ENCODE results near the gene ZSCAN31. TPM values are rescaled to one million over a fixed set of nuclear protein-coding genes. Genes with fewer than 3 reads are reported as not detected.

Gene ZSCAN31
- total RNA-seq, 1 experiment from 2014 or later = 3.5 TPM

GRCh38 chr6:28373925-28374324 lies 38.0 kb upstream of the ZSCAN31 start:
- H3K27ac ChIP-seq (ENCODE audit: low read depth, low read length, poor library complexity, severe bottlenecking) = no peak overlapping the region
- intact Hi-C loops (cut with micrococcal nuclease; ENCODE audit: unreplicated experiment) = no loop called here
- no peaks in the 10 kb centered on the region for H3K9me3 ChIP-seq (ENCODE audit: low read depth, low read length, poor library complexity, severe bottlenecking)
- H3K4me3 ChIP-seq (ENCODE audit: low read depth, low read length, poor library complexity, severe bottlenecking) = no peak overlapping the region
- TF ChIP-seq CTCF (conservative IDR thresholded peaks at IDR 0.05; ENCODE audit: low read depth, low read length) (no peak), EZH2 (IDR thresholded peaks at IDR 0.05; ENCODE audit: borderline replicate concordance, low read depth, low read length, poor library complexity, severe bottlenecking) (no peak)
- BruUV-seq (replicated peaks) = no TSS peak
- ChIA-PET POLR2A (ENCODE audit: low non-redundant PET) (no interaction called here), CTCF (no interaction called here)
- no peaks in the 10 kb centered on the region for H3K4me1 ChIP-seq (ENCODE audit: insufficient read depth, low read length, poor library complexity, severe bottlenecking)
- DNase-seq (ENCODE audit: low spot score) = no peak
- H3K27me3 ChIP-seq (replicated peaks; ENCODE audit: insufficient read depth, low read depth, low read length, poor library complexity) = no peaks in the 10 kb centered on the region
- peaks cover 7% of the 10 kb centered on the region for H3K36me3 ChIP-seq (ENCODE audit: insufficient read depth, low read length, poor library complexity, severe bottlenecking)

DNA sequence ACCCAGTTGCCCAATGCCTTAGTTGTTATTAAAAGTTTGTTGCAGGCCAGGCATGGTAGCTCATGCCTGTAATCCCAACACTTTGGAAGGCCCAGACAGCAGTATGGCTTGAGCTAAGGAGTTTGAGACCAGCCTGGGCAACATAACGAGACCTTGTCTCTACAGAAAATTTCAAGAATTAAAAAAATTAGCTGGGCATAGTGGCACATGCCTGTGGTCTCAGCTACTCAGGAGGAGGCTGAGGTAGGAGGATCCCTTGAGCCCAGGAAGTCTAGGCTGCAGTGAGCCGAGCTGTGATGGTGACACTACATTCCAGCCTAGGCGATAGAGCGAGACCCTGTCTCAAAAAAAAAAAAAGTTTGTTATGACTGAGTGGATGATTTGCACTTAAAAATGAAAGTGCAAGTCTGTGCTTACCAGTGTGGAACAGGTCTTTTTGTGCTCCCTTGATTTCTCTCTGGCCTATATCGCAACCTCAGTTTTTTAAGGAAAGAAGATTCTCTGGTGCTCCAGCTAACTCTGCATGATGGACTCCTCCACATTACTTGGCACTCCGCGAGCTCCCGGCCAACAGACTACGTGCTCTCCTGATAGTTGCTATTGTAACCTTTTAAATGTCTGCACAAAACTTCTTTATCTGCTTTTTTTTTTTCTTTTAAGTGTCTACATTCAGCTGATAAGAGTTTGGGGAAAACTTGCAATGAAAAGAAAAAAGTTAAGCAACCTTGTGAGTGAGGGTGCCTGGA lies 35.9 kb upstream of the ZSCAN31 start:
- ChIA-PET POLR2A (ENCODE audit: low non-redundant PET) (interaction anchor here (0.6 kb wide), 1 partner anchor 13 kb away, joined by 7 read pairs; no protein-coding TSS in a partner anchor), CTCF (no interaction called here)
- Histone ChIP-seq H3K9me3 (ENCODE audit: low read depth, low read length, poor library complexity, severe bottlenecking) (no peaks in the 10 kb centered on the region), H3K4me1 (ENCODE audit: insufficient read depth, low read length, poor library complexity, severe bottlenecking) (no peaks in the 10 kb centered on the region), H3K27ac (ENCODE audit: low read depth, low read length, poor library complexity, severe bottlenecking) (no peak overlapping the region), H3K4me3 (ENCODE audit: low read depth, low read length, poor library complexity, severe bottlenecking) (no peak overlapping the region), H3K36me3 (ENCODE audit: insufficient read depth, low read length, poor library complexity, severe bottlenecking) (no peaks in the 10 kb centered on the region), H3K27me3 (replicated peaks; ENCODE audit: insufficient read depth, low read depth, low read length, poor library complexity) (no peaks in the 10 kb centered on the region)
- TF ChIP-seq CTCF (conservative IDR thresholded peaks at IDR 0.05; ENCODE audit: low read depth, low read length) (no peak), EZH2 (IDR thresholded peaks at IDR 0.05; ENCODE audit: borderline replicate concordance, low read depth, low read length, poor library complexity, severe bottlenecking) (no peak)
- no TSS peak for BruUV-seq (replicated peaks)
- no peak for DNase-seq (ENCODE audit: low spot score)
- intact Hi-C loops (cut with micrococcal nuclease; ENCODE audit: unreplicated experiment) = no loop called here

DNA sequence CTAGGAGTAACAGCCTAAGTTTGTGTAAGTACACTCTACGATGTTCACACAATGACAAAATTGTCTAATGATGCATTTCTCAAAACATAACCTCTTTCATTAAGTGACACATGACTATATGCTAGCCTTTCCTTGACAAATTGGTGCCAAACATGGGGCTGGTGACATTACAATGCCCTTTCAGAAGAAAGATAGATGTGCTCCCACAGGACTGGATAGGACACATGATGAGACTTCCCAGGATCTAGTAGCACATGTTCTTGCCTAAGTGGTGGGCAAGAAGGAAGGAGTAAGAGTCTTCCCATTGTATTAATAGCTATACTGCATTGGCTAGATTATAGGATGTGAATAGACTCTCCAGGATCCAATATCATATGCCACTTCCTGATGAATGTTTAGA lies 35.3 kb upstream of the ZSCAN31 start:
- ChIA-PET CTCF (no interaction called here), POLR2A (ENCODE audit: low non-redundant PET) (no interaction called here)
- no peak overlapping the region for H3K4me3 ChIP-seq (ENCODE audit: low read depth, low read length, poor library complexity, severe bottlenecking)
- no peak for DNase-seq (ENCODE audit: low spot score)
- H3K36me3 ChIP-seq (ENCODE audit: insufficient read depth, low read length, poor library complexity, severe bottlenecking) = no peaks in the 10 kb centered on the region
- no peaks in the 10 kb centered on the region for H3K4me1 ChIP-seq (ENCODE audit: insufficient read depth, low read length, poor library complexity, severe bottlenecking)
- no peak overlapping the region for H3K27ac ChIP-seq (ENCODE audit: low read depth, low read length, poor library complexity, severe bottlenecking)
- no peak for TF ChIP-seq CTCF (conservative IDR thresholded peaks at IDR 0.05; ENCODE audit: low read depth, low read length)
- no peak for TF ChIP-seq EZH2 (IDR thresholded peaks at IDR 0.05; ENCODE audit: borderline replicate concordance, low read depth, low read length, poor library complexity, severe bottlenecking)
- BruUV-seq (replicated peaks) = no TSS peak
- intact Hi-C loops (cut with micrococcal nuclease; ENCODE audit: unreplicated experiment) = no loop called here
- no peaks in the 10 kb centered on the region for H3K9me3 ChIP-seq (ENCODE audit: low read depth, low read length, poor library complexity, severe bottlenecking)
- H3K27me3 ChIP-seq (replicated peaks; ENCODE audit: insufficient read depth, low read depth, low read length, poor library complexity) = no peaks in the 10 kb centered on the region

Data from A673 (cell line).